ENCODE data around the gene TOLLIP. TPM values are rescaled to one million over a fixed set of nuclear protein-coding genes. Genes with fewer than 3 reads are reported as not detected.

The TOLLIP gene
- total and polyA plus RNA-seq, 7 experiments from 2014 or later: 20.9 to 63.8 (median 46.7) TPM

DNA sequence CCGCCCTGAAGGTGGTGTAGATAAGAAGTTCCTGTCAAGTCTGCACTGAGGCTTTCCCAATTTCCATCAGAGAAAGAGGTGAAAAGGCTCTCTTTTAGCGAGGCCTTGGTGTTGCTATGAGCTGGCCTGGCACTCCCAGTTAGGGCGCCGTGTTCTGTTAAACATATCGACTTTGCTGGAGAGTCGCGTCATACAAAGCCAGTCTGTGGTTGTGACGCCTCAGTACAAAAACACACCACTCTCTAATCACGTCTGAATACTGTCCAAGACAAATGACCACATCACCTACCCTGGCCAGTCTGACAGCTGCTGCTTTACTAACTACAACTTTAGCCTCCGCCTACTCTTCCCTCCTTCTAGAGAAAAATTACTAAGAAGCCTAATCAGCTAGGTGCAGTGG lies 8.0 kb upstream of the TOLLIP start:
- Mint-ChIP-seq H3K27ac (no peak overlapping the region), H3K4me1 (peaks cover 0 to 5% (median 0%) of the 10 kb centered on the region in 7 donors), H3K36me3 (peaks cover 0 to 4% (median 0%) of the 10 kb centered on the region in 5 donors), H3K27me3 (peaks cover 0 to 42% (median 19%) of the 10 kb centered on the region in 5 donors), H3K9me3 (peaks cover 0 to 8% (median 0%) of the 10 kb centered on the region in 11 donors), H3K4me3 (no peak overlapping the region)
- H3K9me3 ChIP-seq (ENCODE audit: control insufficient read depth in 2 of 3, low read length in 3 of 3): no peaks in the 10 kb centered on the region
- no peaks in the 10 kb centered on the region for H3K4me1 ChIP-seq (ENCODE audit: control insufficient read depth in 2 of 2, insufficient read depth in 2 of 2, low read length in 2 of 2)
- no peak overlapping the region for H3K27ac ChIP-seq (ENCODE audit: low read depth, low read length)
- no peak overlapping the region for H3K4me3 ChIP-seq (ENCODE audit: low read length)
- DNase-seq (no peak), ATAC-seq (peak; percentile 6)
- H3K27me3 ChIP-seq (ENCODE audit: control insufficient read depth in 2 of 2, insufficient read depth in 2 of 2, low read length in 2 of 2): no peaks in the 10 kb centered on the region
- intact Hi-C loops (cut with micrococcal nuclease): loop anchor here in 1 of 2 donors (10.0 kb wide), 1 partner anchor 1087 kb away; the partner anchor contains the start of gene TSSC4
- ChIA-PET CTCF (interaction anchor here (0.7 kb wide), 2 partner anchors 63 to 659 kb away, joined by 3 to 8 read pairs; no protein-coding TSS in a partner anchor), POLR2A (interaction anchor here (0.7 kb wide), 1 partner anchor 8 kb away, joined by 3 read pairs; the partner anchor contains the start of gene TOLLIP)
- H3K36me3 ChIP-seq (ENCODE audit: control insufficient read depth in 2 of 3, insufficient read depth in 3 of 3, low read length in 3 of 3): no peaks in the 10 kb centered on the region

- peak overlapping the region; percentile 86 for H3K27ac ChIP-seq (ENCODE audit: low read depth, low read length)
- CTCF ChIA-PET: no interaction called here
- intact Hi-C loops (cut with micrococcal nuclease): loop anchor here in 1 of 2 donors (10.0 kb wide), 1 partner anchor 1094 kb away; the partner anchor contains the start of gene TSSC4
- Mint-ChIP-seq H3K4me3 (peak overlapping the region; percentile 79 to 92 (median 88)), H3K36me3 (peaks cover 0 to 20% (median 3%) of the 10 kb centered on the region in 5 donors), H3K4me1 (peaks cover 32 to 44% (median 33%) of the 10 kb centered on the region in 7 donors), H3K27ac (peak overlapping the region; percentile 77 to 95 (median 91)), H3K9me3 (peaks cover 0 to 17% (median 5%) of the 10 kb centered on the region in 11 donors), H3K27me3 (peaks cover 0 to 31% (median 0%) of the 10 kb centered on the region in 5 donors)
- no peaks in the 10 kb centered on the region for H3K27me3 ChIP-seq (ENCODE audit: control insufficient read depth in 2 of 2, insufficient read depth in 2 of 2, low read length in 2 of 2)
- DNase-seq: peak in 7 of 9 donors; percentile 36 to 69 (median 47)
- H3K9me3 ChIP-seq (ENCODE audit: control insufficient read depth in 2 of 3, low read length in 3 of 3): peaks cover 0 to 6% (median 0%) of the 10 kb centered on the region in 3 experiments
- peak; percentile 35 for ATAC-seq
- H3K36me3 ChIP-seq (ENCODE audit: control insufficient read depth in 2 of 3, insufficient read depth in 3 of 3, low read length in 3 of 3): no peaks in the 10 kb centered on the region
- H3K4me1 ChIP-seq (ENCODE audit: control insufficient read depth in 2 of 2, insufficient read depth in 2 of 2, low read length in 2 of 2): peaks cover 31 to 35% of the 10 kb centered on the region in 2 donors
- POLR2A ChIA-PET: interaction anchor here (0.6 to 1.7 kb wide), 6 partner anchors 15 to 72 kb away, joined by 3 to 8 read pairs (median 4); no protein-coding TSS in a partner anchor
- peak overlapping the region; percentile 76 for H3K4me3 ChIP-seq (ENCODE audit: low read length)
Observed at GRCh38 chr11:1310772-1311468, 1.5 kb upstream of the TOLLIP start.

- CTCF ChIA-PET: no interaction called here
- Mint-ChIP-seq H3K27me3 (peaks cover 0 to 30% (median 0%) of the 10 kb centered on the region in 5 donors), H3K27ac (peak overlapping the region; percentile 85 to 96 (median 93)), H3K9me3 (peaks cover 0 to 17% (median 5%) of the 10 kb centered on the region in 11 donors), H3K36me3 (peaks cover 0 to 20% (median 2%) of the 10 kb centered on the region in 5 donors), H3K4me1 (peaks cover 32 to 49% (median 37%) of the 10 kb centered on the region in 7 donors), H3K4me3 (peak overlapping the region; percentile 79 to 92 (median 88))
- peak overlapping the region; percentile 76 for H3K4me3 ChIP-seq (ENCODE audit: low read length)
- no peak for ATAC-seq
- intact Hi-C loops (cut with micrococcal nuclease): loop anchor here in 1 of 2 donors (10.0 kb wide), 1 partner anchor 1094 kb away; the partner anchor contains the start of gene TSSC4
- POLR2A ChIA-PET: interaction anchor here (0.6 to 2.4 kb wide), 8 partner anchors 8 to 74 kb away, joined by 3 to 13 read pairs (median 4); no protein-coding TSS in a partner anchor
- peaks cover 0 to 5% (median 0%) of the 10 kb centered on the region in 3 experiments for H3K36me3 ChIP-seq (ENCODE audit: control insufficient read depth in 2 of 3, insufficient read depth in 3 of 3, low read length in 3 of 3)
- peaks cover 0 to 6% (median 0%) of the 10 kb centered on the region in 3 experiments for H3K9me3 ChIP-seq (ENCODE audit: control insufficient read depth in 2 of 3, low read length in 3 of 3)
- H3K27me3 ChIP-seq (ENCODE audit: control insufficient read depth in 2 of 2, insufficient read depth in 2 of 2, low read length in 2 of 2): no peaks in the 10 kb centered on the region
- DNase-seq: peak in 3 of 9 donors; percentile 14 to 29 (median 24)
- peaks cover 31 to 35% of the 10 kb centered on the region in 2 donors for H3K4me1 ChIP-seq (ENCODE audit: control insufficient read depth in 2 of 2, insufficient read depth in 2 of 2, low read length in 2 of 2)
- peak overlapping the region; percentile 86 for H3K27ac ChIP-seq (ENCODE audit: low read depth, low read length)
Observed at GRCh38 chr11:1310318-1310687, 871 bp upstream of the TOLLIP start.

- H3K4me1 Mint-ChIP-seq: peaks cover 32 to 62% (median 48%) of the 10 kb centered on the region in 7 donors
- intact Hi-C loops (cut with micrococcal nuclease): loop anchor here (1.0 to 5.0 kb wide), 9 partner anchors 26 to 1748 kb away; partner anchors contain the start of genes BRSK2 (in 2 of the 2), CARS1 (in 1 of the 2), DUSP8 (in 1 of the 2) and RPLP2 (in 1 of the 2)
- H3K27me3 ChIP-seq (ENCODE audit: control insufficient read depth in 2 of 2, insufficient read depth in 2 of 2, low read length in 2 of 2): no peaks in the 10 kb centered on the region
- H3K36me3 ChIP-seq (ENCODE audit: control insufficient read depth in 2 of 3, insufficient read depth in 3 of 3, low read length in 3 of 3): peaks cover 0 to 10% (median 0%) of the 10 kb centered on the region in 3 experiments
- CTCF ChIA-PET: no interaction called here
- H3K27ac Mint-ChIP-seq: peak overlapping the region in 8 of 9 donors; percentile 18 to 95 (median 76)
- H3K9me3 ChIP-seq (ENCODE audit: control insufficient read depth in 2 of 3, low read length in 3 of 3): peaks cover 0 to 6% (median 0%) of the 10 kb centered on the region in 3 experiments
- peak overlapping the region; percentile 41 for H3K4me3 ChIP-seq (ENCODE audit: low read length)
- peaks cover 31 to 35% of the 10 kb centered on the region in 2 donors for H3K4me1 ChIP-seq (ENCODE audit: control insufficient read depth in 2 of 2, insufficient read depth in 2 of 2, low read length in 2 of 2)
- H3K36me3 Mint-ChIP-seq: peaks cover 0 to 20% (median 0%) of the 10 kb centered on the region in 5 donors
- H3K27me3 Mint-ChIP-seq: peaks cover 0 to 17% (median 0%) of the 10 kb centered on the region in 5 donors
- peak overlapping the region; percentile 52 to 90 (median 83) for H3K4me3 Mint-ChIP-seq
- ATAC-seq (no peak), DNase-seq (peak in 3 of 9 donors; percentile 9 to 35 (median 12))
- H3K9me3 Mint-ChIP-seq: peaks cover 0 to 15% (median 5%) of the 10 kb centered on the region in 11 donors
- POLR2A ChIA-PET: interaction anchor here (0.7 to 2.4 kb wide), 13 partner anchors 9 to 281 kb away, joined by 3 to 13 read pairs (median 4); no protein-coding TSS in a partner anchor
- peak overlapping the region; percentile 83 for H3K27ac ChIP-seq (ENCODE audit: low read depth, low read length)
Observed at GRCh38 chr11:1308743-1309497, 512 bp downstream of the TOLLIP start.

DNA sequence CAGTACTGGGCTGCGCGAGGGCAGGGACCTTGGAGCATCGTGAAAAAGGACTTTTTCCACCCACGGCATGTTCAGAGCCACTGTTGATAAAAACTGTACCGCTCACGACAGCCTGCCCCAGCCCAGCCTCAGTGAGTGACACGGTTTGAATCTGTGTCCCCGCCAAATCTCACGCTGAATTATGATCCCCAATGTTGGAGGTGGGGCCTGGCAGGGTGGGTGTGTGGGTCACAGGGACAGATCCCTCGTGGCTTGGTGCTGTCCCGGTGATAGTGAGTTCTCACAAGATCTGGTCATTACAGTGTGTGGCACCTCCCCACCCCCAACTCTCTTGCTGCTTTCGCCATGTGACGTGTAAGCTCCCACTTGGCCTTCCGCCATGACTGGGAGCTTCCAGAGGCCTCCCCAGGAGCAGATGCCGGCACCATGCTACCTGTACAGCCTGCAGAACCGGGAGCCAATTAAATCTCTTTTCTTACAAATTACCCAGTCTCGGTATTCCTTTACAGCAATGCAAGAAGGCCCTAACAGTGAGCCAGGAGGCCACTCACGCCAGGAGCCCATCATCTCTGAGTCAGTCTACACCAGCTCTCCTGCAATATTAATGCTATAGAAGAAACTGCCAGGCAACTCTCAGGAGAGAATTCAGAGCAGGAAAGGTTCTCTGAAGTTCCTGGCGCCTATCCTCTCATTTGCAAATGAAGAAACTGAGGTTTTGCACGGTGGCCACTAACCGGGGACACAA lies 1.3 kb downstream of the TOLLIP start:
- Histone ChIP-seq H3K9me3 (ENCODE audit: control insufficient read depth in 2 of 3, low read length in 3 of 3) (peaks cover 0 to 6% (median 0%) of the 10 kb centered on the region in 3 experiments), H3K4me1 (ENCODE audit: control insufficient read depth in 2 of 2, insufficient read depth in 2 of 2, low read length in 2 of 2) (peaks cover 31 to 35% of the 10 kb centered on the region in 2 donors), H3K27me3 (ENCODE audit: control insufficient read depth in 2 of 2, insufficient read depth in 2 of 2, low read length in 2 of 2) (no peaks in the 10 kb centered on the region), H3K4me3 (ENCODE audit: low read length) (peak overlapping the region; percentile 41), H3K36me3 (ENCODE audit: control insufficient read depth in 2 of 3, insufficient read depth in 3 of 3, low read length in 3 of 3) (peaks cover 0 to 13% (median 0%) of the 10 kb centered on the region in 3 experiments), H3K27ac (ENCODE audit: low read depth, low read length) (peak overlapping the region; percentile 83)
- Mint-ChIP-seq H3K27ac (peak overlapping the region; percentile 18 to 95 (median 75)), H3K9me3 (peaks cover 0 to 15% (median 5%) of the 10 kb centered on the region in 11 donors), H3K36me3 (peaks cover 0 to 18% (median 0%) of the 10 kb centered on the region in 5 donors), H3K4me1 (peaks cover 32 to 67% (median 52%) of the 10 kb centered on the region in 7 donors), H3K4me3 (peak overlapping the region; percentile 52 to 85 (median 78)), H3K27me3 (peaks cover 0 to 9% (median 0%) of the 10 kb centered on the region in 5 donors)
- no peak for DNase-seq
- no peak for ATAC-seq
- CTCF ChIA-PET: interaction anchor here (0.7 kb wide), 1 partner anchor 1093 kb away, joined by 3 read pairs; the partner anchor contains the start of gene TSSC4
- POLR2A ChIA-PET: interaction anchor here (0.6 to 2.4 kb wide), 8 partner anchors 9 to 72 kb away, joined by 3 to 13 read pairs (median 3); no protein-coding TSS in a partner anchor
- intact Hi-C loops (cut with micrococcal nuclease): loop anchor here (5.0 kb wide), 2 partner anchors 264 to 1749 kb away; partner anchors contain the start of genes CARS1 (in 1 of the 2) and DUSP8 (in 1 of the 2)
